ENCODE results near the gene SEMA5B.

The SEMA5B gene

GRCh38 chr3:123037015-123037375, 9.4 kb upstream of the SEMA5B start:
- TF ChIP-seq FOXP2 (optimal IDR thresholded peaks at IDR 0.05; ENCODE audit: borderline replicate concordance, extremely low read depth, extremely low read length, insufficient read depth) (no peak), SIN3A (IDR thresholded peaks at IDR 0.05; ENCODE audit: borderline replicate concordance, insufficient read depth, low read length) (no peak), REST (IDR thresholded peaks at IDR 0.05; ENCODE audit: insufficient read depth in 1 of 2, low read depth in 2 of 2, low read length in 2 of 2) (no peak), TAF1 (IDR thresholded peaks at IDR 0.05; ENCODE audit: borderline replicate concordance, insufficient read depth, low read length) (no peak), POLR2AphosphoS5 (IDR thresholded peaks at IDR 0.05; ENCODE audit: low read depth, low read length) (no peak)

GRCh38 chr3:123036352-123037014, 8.9 kb upstream of the SEMA5B start:
- TF ChIP-seq REST (IDR thresholded peaks at IDR 0.05; ENCODE audit: insufficient read depth in 1 of 2, low read depth in 2 of 2, low read length in 2 of 2), result no peak
- no peak for TF ChIP-seq FOXP2 (optimal IDR thresholded peaks at IDR 0.05; ENCODE audit: borderline replicate concordance, extremely low read depth, extremely low read length, insufficient read depth)
- TF ChIP-seq POLR2AphosphoS5 (IDR thresholded peaks at IDR 0.05; ENCODE audit: low read depth, low read length), result no peak

- TF ChIP-seq TAF1 (IDR thresholded peaks at IDR 0.05; ENCODE audit: borderline replicate concordance, insufficient read depth, low read length) (no peak), SIN3A (IDR thresholded peaks at IDR 0.05; ENCODE audit: borderline replicate concordance, insufficient read depth, low read length) (no peak), REST (IDR thresholded peaks at IDR 0.05; ENCODE audit: insufficient read depth in 1 of 2, low read depth in 2 of 2, low read length in 2 of 2) (no peak)
Observed at GRCh38 chr3:123034996-123035395, 7.4 kb upstream of the SEMA5B start.

GRCh38 chr3:123034120-123034519, 6.6 kb upstream of the SEMA5B start:
- TF ChIP-seq POLR2AphosphoS5 (IDR thresholded peaks at IDR 0.05; ENCODE audit: low read depth, low read length), result no peak
- no peak for TF ChIP-seq FOXP2 (optimal IDR thresholded peaks at IDR 0.05; ENCODE audit: borderline replicate concordance, extremely low read depth, extremely low read length, insufficient read depth)

GRCh38 chr3:123032057-123032456, 4.5 kb upstream of the SEMA5B start:
- no peak for TF ChIP-seq FOXP2 (optimal IDR thresholded peaks at IDR 0.05; ENCODE audit: borderline replicate concordance, extremely low read depth, extremely low read length, insufficient read depth)
- TF ChIP-seq REST (IDR thresholded peaks at IDR 0.05; ENCODE audit: insufficient read depth in 1 of 2, low read depth in 2 of 2, low read length in 2 of 2), result no peak
- TF ChIP-seq SIN3A (IDR thresholded peaks at IDR 0.05; ENCODE audit: borderline replicate concordance, insufficient read depth, low read length), result no peak
- no peak for TF ChIP-seq TAF1 (IDR thresholded peaks at IDR 0.05; ENCODE audit: borderline replicate concordance, insufficient read depth, low read length)
- no peak for TF ChIP-seq POLR2AphosphoS5 (IDR thresholded peaks at IDR 0.05; ENCODE audit: low read depth, low read length)

All from PFSK-1 (cell line).